ENCODE measurements around the gene ERVK3-1. TPM values are rescaled to one million over a fixed set of nuclear protein-coding genes. Genes with fewer than 3 reads are reported as not detected.
"Not testable (repeated sequence)": the region's sequence is repeated elsewhere in the genome, so short reads cannot be mapped to it uniquely, and the experiment has no call there.

Gene ERVK3-1
- total RNA-seq, 1 experiment from 2014 or later = 28.1 TPM

- POLR2A ChIA-PET; H4K20me1 ChIP-seq (ENCODE audit: insufficient read depth); ATAC-seq; H3K9me2 ChIP-seq (ENCODE audit: insufficient read depth); H3K4me3 ChIP-seq (replicated peaks in 1 of 2; ENCODE audit: low read depth in 1 of 2, low read length in 2 of 2); RAD21 ChIA-PET (ENCODE audit: low non-redundant PET in 1 of 2, low total read pairs in 2 of 2, uncharacterized antibody in 2 of 2, unreplicated experiment in 2 of 2); H2AFZ ChIP-seq (ENCODE audit: low read depth, low read length, poor library complexity, severe bottlenecking); H3K27ac ChIP-seq (ENCODE audit: low read depth, low read length); BruUV-seq (replicated peaks); H3K4me1 ChIP-seq (ENCODE audit: control insufficient read depth in 1 of 2, insufficient read depth in 2 of 2, low read length in 2 of 2); DNase-seq (ENCODE audit: low read depth, low spot score); H3K4me2 ChIP-seq (ENCODE audit: low read length); intact Hi-C loops (cut with micrococcal nuclease); H3K27me3 ChIP-seq (ENCODE audit: insufficient read depth, low read length); H3K9ac ChIP-seq (ENCODE audit: low read length): not testable (repeated sequence)
- peak; percentile 7 to 34 (median 28); a peak in 4 of 6 replicates for TF ChIP-seq CTCF (IDR thresholded peaks at IDR 0.05 in 2 of 3, conservative IDR thresholded peaks at IDR 0.05 in 1 of 3; ENCODE audit: borderline replicate concordance in 1 of 3, insufficient read depth in 1 of 3, low read depth in 2 of 3, low read length in 2 of 3)
- Histone ChIP-seq H3K79me2 (ENCODE audit: insufficient read depth, low read length) (peaks cover 43% of the 10 kb centered on the region), H3K9me3 (ENCODE audit: control insufficient read depth in 1 of 2, insufficient read depth in 1 of 2, low read depth in 1 of 2, low read length in 2 of 2) (peaks cover 5 to 17% of the 10 kb centered on the region in 2 experiments; a peak in 1 of 4 replicates), H3K36me3 (ENCODE audit: control insufficient read depth in 1 of 2, insufficient read depth in 2 of 2, low read length in 2 of 2) (peaks cover 43 to 74% of the 10 kb centered on the region in 2 experiments)
- CTCF ChIA-PET = interaction anchor here (1.1 kb wide), 1 partner anchor 81 kb away, joined by 3 read pairs; no protein-coding TSS in a partner anchor
Measured at GRCh38 chr19:58310685-58311084, 5.5 kb downstream of the ERVK3-1 start.

- Histone ChIP-seq H3K27me3 (ENCODE audit: insufficient read depth, low read length) (no peaks in the 10 kb centered on the region), H3K79me2 (ENCODE audit: insufficient read depth, low read length) (peaks cover 36% of the 10 kb centered on the region), H3K9me3 (ENCODE audit: control insufficient read depth in 1 of 2, insufficient read depth in 1 of 2, low read depth in 1 of 2, low read length in 2 of 2) (peaks cover 5 to 17% of the 10 kb centered on the region in 2 experiments; a peak in 1 of 4 replicates), H4K20me1 (ENCODE audit: insufficient read depth) (no peaks in the 10 kb centered on the region), H3K36me3 (ENCODE audit: control insufficient read depth in 1 of 2, insufficient read depth in 2 of 2, low read length in 2 of 2) (peaks cover 43 to 72% of the 10 kb centered on the region in 2 experiments), H3K9ac (ENCODE audit: low read length) (no peak overlapping the region), H3K4me2 (ENCODE audit: low read length) (no peak overlapping the region), H3K27ac (ENCODE audit: low read depth, low read length) (no peak overlapping the region), H3K4me1 (ENCODE audit: control insufficient read depth in 1 of 2, insufficient read depth in 2 of 2, low read length in 2 of 2) (no peaks in the 10 kb centered on the region; a peak in 1 of 4 replicates), H3K9me2 (ENCODE audit: insufficient read depth) (no peaks in the 10 kb centered on the region), H2AFZ (ENCODE audit: low read depth, low read length, poor library complexity, severe bottlenecking) (no peak overlapping the region), H3K4me3 (replicated peaks in 1 of 2; ENCODE audit: low read depth in 1 of 2, low read length in 2 of 2) (no peak overlapping the region)
- no TSS peak for BruUV-seq (replicated peaks)
- CTCF ChIA-PET = no interaction called here
- DNase-seq (ENCODE audit: low read depth, low spot score) (no peak), ATAC-seq (no peak)
- POLR2A ChIA-PET = no interaction called here
- RAD21 ChIA-PET (ENCODE audit: low non-redundant PET in 1 of 2, low total read pairs in 2 of 2, uncharacterized antibody in 2 of 2, unreplicated experiment in 2 of 2) = no interaction called here
- intact Hi-C loops (cut with micrococcal nuclease) = no loop called here
- TF ChIP-seq REST (IDR thresholded peaks at IDR 0.05; ENCODE audit: low read depth) (no peak), FOSL1 (IDR thresholded peaks at IDR 0.05; ENCODE audit: low read depth) (no peak), CBX3 (IDR thresholded peaks at IDR 0.05; ENCODE audit: low read depth) (no peak), ZBTB33 (IDR thresholded peaks at IDR 0.05; ENCODE audit: extremely low read depth, insufficient replicate concordance, low read length) (no peak), EGR1 (IDR thresholded peaks at IDR 0.05; ENCODE audit: low read depth) (no peak), SIN3A (IDR thresholded peaks at IDR 0.05; ENCODE audit: low read depth) (no peak), EZH2phosphoT487 (IDR thresholded peaks at IDR 0.05; ENCODE audit: borderline replicate concordance) (no peak), ZNF274 (IDR thresholded peaks at IDR 0.05; ENCODE audit: low read depth, low read length) (no peak), JUND (IDR thresholded peaks at IDR 0.05) (no peak), YY1 (IDR thresholded peaks at IDR 0.05; ENCODE audit: extremely low read depth, insufficient replicate concordance, low read depth, low read length) (no peak), ZFX (IDR thresholded peaks at IDR 0.05) (no peak)
Measured at GRCh38 chr19:58311345-58311865, 6.2 kb downstream of the ERVK3-1 start.

Data from HCT116 (cell line).